Astrocyte (in vitro differentiated cells and primary cell): ENCODE data around the gene ITGB3BP.

Source experiments
- EZH2 ChIP-seq: IDR thresholded peaks from 2 replicates; pipeline ENCODE4 v1.6.1; 2012; ENCODE audit warnings: mild to moderate bottlenecking, low read length, inconsistent platforms; ENCODE audit not compliant: insufficient read depth
- TF ChIP-seq, protein P1 (sequence below): IDR thresholded peaks from 2 replicates; pipeline ENCODE4 v1.5.1; 2011; ENCODE audit warnings: low read depth, mild to moderate bottlenecking, inconsistent platforms, low read length, moderate library complexity; ENCODE audit not compliant: insufficient read depth

DNA sequence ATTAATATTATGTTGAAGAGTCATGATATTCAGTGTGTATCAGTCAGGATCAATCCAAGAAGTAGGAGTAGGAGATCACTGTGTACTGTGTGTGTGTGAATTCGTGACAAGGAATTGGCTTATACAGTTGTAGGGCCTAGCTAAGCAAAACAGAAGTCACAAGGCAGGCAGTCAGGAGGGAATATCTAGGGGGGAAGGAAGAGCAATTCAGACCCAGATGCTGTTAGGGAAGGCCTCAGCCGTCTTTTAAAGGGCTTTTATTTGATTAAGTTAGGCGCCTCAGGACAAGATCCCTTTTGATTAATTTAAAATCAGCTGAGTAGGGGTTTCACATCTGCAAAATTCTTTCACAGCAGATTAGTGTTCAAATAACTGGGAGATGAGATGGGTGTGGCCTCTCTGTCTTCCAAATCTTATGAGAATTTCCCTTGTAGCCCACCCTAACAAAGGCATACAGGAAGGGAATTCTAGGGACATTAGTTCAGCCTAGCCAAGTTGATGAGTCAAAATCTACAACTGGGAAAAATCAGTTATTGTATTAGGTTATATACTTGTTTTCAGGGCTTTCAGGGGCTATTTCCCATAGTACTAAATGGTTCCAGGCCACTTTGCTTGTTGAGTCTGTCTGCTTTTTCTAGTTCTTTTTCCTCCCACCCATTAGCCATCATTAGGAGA is 108.2 kb downstream of the ITGB3BP start:
- no peak for TF ChIP-seq EZH2
- TF ChIP-seq, protein P1, sequence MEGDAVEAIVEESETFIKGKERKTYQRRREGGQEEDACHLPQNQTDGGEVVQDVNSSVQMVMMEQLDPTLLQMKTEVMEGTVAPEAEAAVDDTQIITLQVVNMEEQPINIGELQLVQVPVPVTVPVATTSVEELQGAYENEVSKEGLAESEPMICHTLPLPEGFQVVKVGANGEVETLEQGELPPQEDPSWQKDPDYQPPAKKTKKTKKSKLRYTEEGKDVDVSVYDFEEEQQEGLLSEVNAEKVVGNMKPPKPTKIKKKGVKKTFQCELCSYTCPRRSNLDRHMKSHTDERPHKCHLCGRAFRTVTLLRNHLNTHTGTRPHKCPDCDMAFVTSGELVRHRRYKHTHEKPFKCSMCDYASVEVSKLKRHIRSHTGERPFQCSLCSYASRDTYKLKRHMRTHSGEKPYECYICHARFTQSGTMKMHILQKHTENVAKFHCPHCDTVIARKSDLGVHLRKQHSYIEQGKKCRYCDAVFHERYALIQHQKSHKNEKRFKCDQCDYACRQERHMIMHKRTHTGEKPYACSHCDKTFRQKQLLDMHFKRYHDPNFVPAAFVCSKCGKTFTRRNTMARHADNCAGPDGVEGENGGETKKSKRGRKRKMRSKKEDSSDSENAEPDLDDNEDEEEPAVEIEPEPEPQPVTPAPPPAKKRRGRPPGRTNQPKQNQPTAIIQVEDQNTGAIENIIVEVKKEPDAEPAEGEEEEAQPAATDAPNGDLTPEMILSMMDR = no peak
